HepG2 (cell line): Measurements from ENCODE around the gene CNTF. TPM values are rescaled to one million over a fixed set of nuclear protein-coding genes. Genes with fewer than 3 reads are reported as not detected.
A peak's percentile ranks its signal among the peaks of the same experiment; 100 is the strongest.

Source experiments
- BHLHE40 ChIP-seq: IDR thresholded peaks from 2 replicates; pipeline ENCODE4 v1.6.1; 2011; ENCODE audit warnings: low read length, improper control_type of control experiment
- HDAC1 ChIP-seq: sonication (generic); formaldehyde crosslinking; IDR thresholded peaks from 2 replicates; pipeline ENCODE4 v1.5.1; 2020; ENCODE audit warnings: mild to moderate bottlenecking, missing genetic modification reagents
- KDM2A ChIP-seq: sonication (generic); formaldehyde crosslinking; IDR thresholded peaks from 2 replicates; pipeline ENCODE4 v1.4.0; 2020; ENCODE audit warnings: low read depth, missing genetic modification reagents, borderline replicate concordance
- MAFK ChIP-seq, 2 experiments: IDR thresholded peaks in 1 of 2; conservative IDR thresholded peaks in 1 of 2; 2 replicates each; pipeline ENCODE4 v1.6.1; 2011; ENCODE audit warnings: improper control_type of control experiment in 2 of 2, low read length in 2 of 2
- NCOA2 ChIP-seq: sonication (generic); formaldehyde crosslinking; IDR thresholded peaks from 2 replicates; pipeline ENCODE4 v1.8.0; 2022; ENCODE audit warnings: inconsistent platforms
- RAD21 ChIP-seq: fragments of 450-650 bp; formaldehyde crosslinking; IDR thresholded peaks from 2 replicates; pipeline ENCODE4 v1.5.0; 2020; ENCODE audit warnings: mild to moderate bottlenecking
- RFXAP ChIP-seq: sonication (generic); formaldehyde crosslinking; IDR thresholded peaks from 2 replicates; pipeline ENCODE4 v1.4.0; 2020; ENCODE audit warnings: missing genetic modification reagents, borderline replicate concordance
- STAG1 ChIP-seq: sonication (generic); formaldehyde crosslinking; IDR thresholded peaks from 2 replicates; pipeline ENCODE4 v1.4.0; 2020; ENCODE audit warnings: missing genetic modification reagents
- TCF12 ChIP-seq, 2 experiments: fragments of 450-650 bp in 1 of 2; sonication (generic) in 1 of 2; formaldehyde crosslinking in 1 of 2; IDR thresholded peaks; 2 replicates each; pipeline versions ENCODE4 v1.6.1 to v1.8.0; 2017 to 2022; ENCODE audit warnings: antibody characterized with exemption in 1 of 2, mild to moderate bottlenecking in 1 of 2, missing genetic modification reagents in 1 of 2, moderate library complexity in 1 of 2
- TEAD3 ChIP-seq: optimal IDR thresholded peaks from 2 replicates; pipeline ENCODE3; 2016; ENCODE audit warnings: borderline replicate concordance
- THAP11 ChIP-seq: IDR thresholded peaks from 2 replicates; pipeline ENCODE4 v1.6.1; 2016; ENCODE audit warnings: missing biosample characterization, missing genetic modification reagents
- ZNF17 ChIP-seq: sonication (generic); formaldehyde crosslinking; IDR thresholded peaks from 2 replicates; pipeline ENCODE4 v1.5.0; 2020; ENCODE audit warnings: mild to moderate bottlenecking, missing genetic modification reagents
- ZNF619 ChIP-seq: sonication (generic); formaldehyde crosslinking; IDR thresholded peaks from 2 replicates; pipeline ENCODE4 v1.4.0; 2020; ENCODE audit warnings: mild to moderate bottlenecking, missing genetic modification reagents
- ZNF850 ChIP-seq: sonication (generic); formaldehyde crosslinking; conservative IDR thresholded peaks from 2 replicates; pipeline ENCODE4 v1.9.0; 2021; ENCODE audit warnings: mild to moderate bottlenecking, missing genetic modification reagents
- polyA plus RNA-seq, 8 experiments: library from polyadenylated mRNA; depleted of rRNA in 3 of 8; stranded (reverse) in 7 of 8; unstranded in 1 of 8; fragments of >200 nt; fragmentation: Illumina TruSeq in 4 of 8; extraction: Trizol in 4 of 8; gene quantifications; 2 replicates each; pipeline versions ENCODE4 v1.2.1 to v1.2.3, GENCODE V29; 2011 to 2016; ENCODE audit warnings: low read depth in 4 of 8, missing spikeins in 1 of 8, mixed read lengths in 1 of 8; ENCODE audit not compliant: insufficient read depth in 1 of 8
- total RNA-seq, 5 experiments: library from RNA; depleted of rRNA; stranded (reverse); fragments of >200 nt; fragmentation: Illumina TruSeq; extraction: Trizol; gene quantifications; 2 replicates each; pipeline ENCODE4 v1.2.3, GENCODE V29; 2016; ENCODE audit warnings: low read depth in 1 of 5
- TF ChIP-seq, protein P1 (sequence below): sonication (generic); formaldehyde crosslinking; IDR thresholded peaks from 2 replicates; pipeline ENCODE4 v1.4.0; 2020; ENCODE audit warnings: missing genetic modification reagents
- TF ChIP-seq, protein P2 (sequence below), 2 experiments: sonication (generic) in 1 of 2; formaldehyde crosslinking in 1 of 2; IDR thresholded peaks; 2 replicates each; pipeline versions ENCODE4 v1.5.1 to v1.6.1; 2011 to 2020; ENCODE audit warnings: borderline replicate concordance in 1 of 2, low read depth in 1 of 2, low read length in 1 of 2, mild to moderate bottlenecking in 1 of 2, missing genetic modification reagents in 1 of 2, moderate library complexity in 1 of 2
- TF ChIP-seq, protein P3 (sequence below): IDR thresholded peaks from 2 replicates; pipeline ENCODE4 v1.6.1; 2016; ENCODE audit warnings: low read depth
- TF ChIP-seq, protein P4 (sequence below): sonication (generic); formaldehyde crosslinking; IDR thresholded peaks from 2 replicates; pipeline ENCODE4 v1.9.0; 2021; ENCODE audit warnings: missing genetic modification reagents, mild to moderate bottlenecking, borderline replicate concordance
- TF ChIP-seq, protein P5 (sequence below): sonication (generic); formaldehyde crosslinking; IDR thresholded peaks from 2 replicates; pipeline ENCODE4 v1.4.0; 2020; ENCODE audit warnings: missing genetic modification reagents, borderline replicate concordance

The CNTF gene
- total and polyA plus RNA-seq, 2 of the 13 experiments (the other 11 are each of a cell fraction or from before 2014, with no cell fraction given), result 0.51 to 2.3 TPM

DNA sequence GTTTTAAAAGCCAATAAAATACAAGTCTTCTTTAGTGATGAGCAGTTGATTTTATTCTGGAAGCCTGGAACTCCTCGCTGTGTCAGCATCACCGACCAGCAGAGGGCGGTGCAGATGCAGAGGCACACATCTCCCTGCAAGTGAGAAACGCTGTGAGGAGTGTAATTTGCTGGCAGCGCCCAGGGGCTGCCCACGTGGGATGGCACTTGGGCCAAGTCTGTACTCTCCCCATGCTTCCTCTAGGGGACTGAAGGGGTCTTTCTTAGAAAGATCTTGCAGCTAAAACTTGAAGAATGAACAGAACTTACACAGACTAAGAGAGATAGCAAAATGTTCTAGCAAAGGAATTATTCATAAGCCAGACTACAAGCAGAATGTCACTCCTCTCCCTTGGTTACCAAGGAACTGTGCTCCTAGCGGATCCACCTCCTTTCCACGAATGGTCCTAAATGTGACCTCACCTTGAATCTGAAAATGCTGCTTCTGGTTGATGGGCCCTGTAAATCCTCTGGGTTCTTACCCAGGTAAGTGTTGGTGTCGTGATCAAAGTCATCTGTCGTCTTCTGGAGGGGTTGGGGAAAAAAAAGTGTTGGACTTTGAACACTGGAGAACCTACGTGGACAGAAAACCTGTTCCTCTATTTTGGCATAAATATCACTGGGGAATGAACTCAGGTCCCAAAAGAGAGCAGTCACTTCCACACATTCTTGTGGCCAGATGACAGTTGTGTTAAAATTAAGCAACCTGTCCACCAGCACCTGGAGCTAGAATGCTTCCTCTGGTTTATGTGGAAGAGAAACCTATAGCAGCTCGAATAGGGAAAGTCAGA is 31.8 kb downstream of the CNTF start (continued):
- TF ChIP-seq, protein P1, sequence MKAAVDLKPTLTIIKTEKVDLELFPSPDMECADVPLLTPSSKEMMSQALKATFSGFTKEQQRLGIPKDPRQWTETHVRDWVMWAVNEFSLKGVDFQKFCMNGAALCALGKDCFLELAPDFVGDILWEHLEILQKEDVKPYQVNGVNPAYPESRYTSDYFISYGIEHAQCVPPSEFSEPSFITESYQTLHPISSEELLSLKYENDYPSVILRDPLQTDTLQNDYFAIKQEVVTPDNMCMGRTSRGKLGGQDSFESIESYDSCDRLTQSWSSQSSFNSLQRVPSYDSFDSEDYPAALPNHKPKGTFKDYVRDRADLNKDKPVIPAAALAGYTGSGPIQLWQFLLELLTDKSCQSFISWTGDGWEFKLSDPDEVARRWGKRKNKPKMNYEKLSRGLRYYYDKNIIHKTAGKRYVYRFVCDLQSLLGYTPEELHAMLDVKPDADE, result no peak
- TF ChIP-seq BHLHE40, result 0 out of 2 replicates have a peak, but pooled peaks have one; percentile 25
- TF ChIP-seq ZNF619 (CRISPR knock-in tag), result no peak
- 0 out of 2 replicates have a peak, but pooled peaks have one; percentile 29 for TF ChIP-seq THAP11 (CRISPR knock-in tag)
- no peak for TF ChIP-seq ZNF850 (CRISPR knock-in tag)
- TF ChIP-seq NCOA2, result no peak
- no peak for TF ChIP-seq ZNF17 (CRISPR knock-in tag)
- TF ChIP-seq TCF12 (IDR thresholded peaks at IDR 0.05), result no peak
- no peak for TF ChIP-seq TCF12 (CRISPR knock-in tag; IDR thresholded peaks at IDR 0.05)
- TF ChIP-seq KDM2A (CRISPR knock-in tag), result 0 out of 2 replicates have a peak, but pooled peaks have one; percentile 42
- TF ChIP-seq, protein P2, sequence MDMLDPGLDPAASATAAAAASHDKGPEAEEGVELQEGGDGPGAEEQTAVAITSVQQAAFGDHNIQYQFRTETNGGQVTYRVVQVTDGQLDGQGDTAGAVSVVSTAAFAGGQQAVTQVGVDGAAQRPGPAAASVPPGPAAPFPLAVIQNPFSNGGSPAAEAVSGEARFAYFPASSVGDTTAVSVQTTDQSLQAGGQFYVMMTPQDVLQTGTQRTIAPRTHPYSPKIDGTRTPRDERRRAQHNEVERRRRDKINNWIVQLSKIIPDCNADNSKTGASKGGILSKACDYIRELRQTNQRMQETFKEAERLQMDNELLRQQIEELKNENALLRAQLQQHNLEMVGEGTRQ (IDR thresholded peaks at IDR 0.05; ENCODE audit: low read depth, low read length), result peak; percentile 50
- TF ChIP-seq, protein P2 (CRISPR knock-in tag; IDR thresholded peaks at IDR 0.05; ENCODE audit: borderline replicate concordance), result no peak
- peak; percentile 66 for TF ChIP-seq RAD21 (CRISPR knock-in tag)
- TF ChIP-seq, protein P3, sequence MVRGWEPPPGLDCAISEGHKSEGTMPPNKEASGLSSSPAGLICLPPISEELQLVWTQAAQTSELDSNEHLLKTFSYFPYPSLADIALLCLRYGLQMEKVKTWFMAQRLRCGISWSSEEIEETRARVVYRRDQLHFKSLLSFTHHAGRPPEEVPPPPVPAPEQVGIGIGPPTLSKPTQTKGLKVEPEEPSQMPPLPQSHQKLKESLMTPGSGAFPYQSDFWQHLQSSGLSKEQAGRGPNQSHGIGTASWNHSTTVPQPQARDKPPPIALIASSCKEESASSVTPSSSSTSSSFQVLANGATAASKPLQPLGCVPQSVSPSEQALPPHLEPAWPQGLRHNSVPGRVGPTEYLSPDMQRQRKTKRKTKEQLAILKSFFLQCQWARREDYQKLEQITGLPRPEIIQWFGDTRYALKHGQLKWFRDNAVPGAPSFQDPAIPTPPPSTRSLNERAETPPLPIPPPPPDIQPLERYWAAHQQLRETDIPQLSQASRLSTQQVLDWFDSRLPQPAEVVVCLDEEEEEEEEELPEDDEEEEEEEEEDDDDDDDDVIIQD (CRISPR knock-in tag), result no peak
- TF ChIP-seq STAG1 (CRISPR knock-in tag), result peak; percentile 91
- TF ChIP-seq MAFK (conservative IDR thresholded peaks at IDR 0.05 in 1 of 2, IDR thresholded peaks at IDR 0.05 in 1 of 2; ENCODE audit: low read length in 2 of 2), result peak; percentile 22 to 41; a peak in 3 of 4 replicates
- peak; percentile 26 for TF ChIP-seq TEAD3 (CRISPR knock-in tag)
- TF ChIP-seq, protein P4, sequence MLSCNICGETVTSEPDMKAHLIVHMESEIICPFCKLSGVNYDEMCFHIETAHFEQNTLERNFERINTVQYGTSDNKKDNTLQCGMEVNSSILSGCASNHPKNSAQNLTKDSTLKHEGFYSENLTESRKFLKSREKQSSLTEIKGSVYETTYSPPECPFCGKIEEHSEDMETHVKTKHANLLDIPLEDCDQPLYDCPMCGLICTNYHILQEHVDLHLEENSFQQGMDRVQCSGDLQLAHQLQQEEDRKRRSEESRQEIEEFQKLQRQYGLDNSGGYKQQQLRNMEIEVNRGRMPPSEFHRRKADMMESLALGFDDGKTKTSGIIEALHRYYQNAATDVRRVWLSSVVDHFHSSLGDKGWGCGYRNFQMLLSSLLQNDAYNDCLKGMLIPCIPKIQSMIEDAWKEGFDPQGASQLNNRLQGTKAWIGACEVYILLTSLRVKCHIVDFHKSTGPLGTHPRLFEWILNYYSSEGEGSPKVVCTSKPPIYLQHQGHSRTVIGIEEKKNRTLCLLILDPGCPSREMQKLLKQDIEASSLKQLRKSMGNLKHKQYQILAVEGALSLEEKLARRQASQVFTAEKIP (CRISPR knock-in tag), result no peak
- TF ChIP-seq, protein P5, sequence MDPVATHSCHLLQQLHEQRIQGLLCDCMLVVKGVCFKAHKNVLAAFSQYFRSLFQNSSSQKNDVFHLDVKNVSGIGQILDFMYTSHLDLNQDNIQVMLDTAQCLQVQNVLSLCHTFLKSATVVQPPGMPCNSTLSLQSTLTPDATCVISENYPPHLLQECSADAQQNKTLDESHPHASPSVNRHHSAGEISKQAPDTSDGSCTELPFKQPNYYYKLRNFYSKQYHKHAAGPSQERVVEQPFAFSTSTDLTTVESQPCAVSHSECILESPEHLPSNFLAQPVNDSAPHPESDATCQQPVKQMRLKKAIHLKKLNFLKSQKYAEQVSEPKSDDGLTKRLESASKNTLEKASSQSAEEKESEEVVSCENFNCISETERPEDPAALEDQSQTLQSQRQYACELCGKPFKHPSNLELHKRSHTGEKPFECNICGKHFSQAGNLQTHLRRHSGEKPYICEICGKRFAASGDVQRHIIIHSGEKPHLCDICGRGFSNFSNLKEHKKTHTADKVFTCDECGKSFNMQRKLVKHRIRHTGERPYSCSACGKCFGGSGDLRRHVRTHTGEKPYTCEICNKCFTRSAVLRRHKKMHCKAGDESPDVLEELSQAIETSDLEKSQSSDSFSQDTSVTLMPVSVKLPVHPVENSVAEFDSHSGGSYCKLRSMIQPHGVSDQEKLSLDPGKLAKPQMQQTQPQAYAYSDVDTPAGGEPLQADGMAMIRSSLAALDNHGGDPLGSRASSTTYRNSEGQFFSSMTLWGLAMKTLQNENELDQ (CRISPR knock-in tag), result no peak
- TF ChIP-seq RFXAP (CRISPR knock-in tag), result no peak
- 0 out of 2 replicates have a peak, but pooled peaks have one; percentile 25 for TF ChIP-seq HDAC1
